GM21529 (cell line): ENCODE data around the gene RBM3.

Source experiments
- ATAC-seq: cut with Tn5 transposase; IDR thresholded peaks from one replicate; pipeline ENCODE4 v1.9.1; 2021; ENCODE audit not compliant: unreplicated experiment

RBM3 gene

GRCh38 chrX:48617542-48618340 is 43.5 kb downstream of the RBM3 start:
- ATAC-seq: no peak

GRCh38 chrX:48626401-48627298 is 52.4 kb downstream of the RBM3 start:
- ATAC-seq: no peak
